GM12873 (cell line): ENCODE data around the gene PRPF18.

Source experiments
- CTCF ChIP-seq: IDR thresholded peaks from 2 replicates; pipeline ENCODE4 v1.5.1; 2012; ENCODE audit warnings: low read depth, mild to moderate bottlenecking, moderate library complexity, low read length, control low read depth; ENCODE audit not compliant: insufficient read depth; ENCODE audit errors: missing control alignments

The PRPF18 gene

GRCh38 chr10:13643016-13643415, 56.3 kb downstream of the PRPF18 start:
- no peak for TF ChIP-seq CTCF

- TF ChIP-seq CTCF = no peak
Measured at GRCh38 chr10:13644866-13645265, 58.1 kb downstream of the PRPF18 start.

- TF ChIP-seq CTCF = no peak
Measured at GRCh38 chr10:13648425-13648824, 61.7 kb downstream of the PRPF18 start.

- no peak for TF ChIP-seq CTCF
Measured at GRCh38 chr10:13649844-13650520, 63.2 kb downstream of the PRPF18 start.

- TF ChIP-seq CTCF = no peak
Measured at GRCh38 chr10:13650961-13651360, 64.2 kb downstream of the PRPF18 start.

GRCh38 chr10:13651969-13652720, 65.4 kb downstream of the PRPF18 start:
- TF ChIP-seq CTCF = no peak

- TF ChIP-seq CTCF = no peak
Measured at GRCh38 chr10:13652860-13653259, 66.1 kb downstream of the PRPF18 start.
